Endodermal cell (in vitro differentiated cells): ENCODE results near the gene MVD. TPM values are rescaled to one million over a fixed set of nuclear protein-coding genes. Genes with fewer than 3 reads are reported as not detected.

Source experiments
- DNase-seq: peaks from one replicate; pipeline ENCODE4 v3.0.0-alpha.2; 2017
- H3K27ac ChIP-seq: 2 replicates; pipeline ENCODE4 v1.5.1; 2013; ENCODE audit warnings: mild to moderate bottlenecking, low read depth, low read length, moderate library complexity
- H3K27me3 ChIP-seq: 2 replicates; pipeline ENCODE4 v1.6.1; 2013; ENCODE audit warnings: mild to moderate bottlenecking, low read length, moderate library complexity; ENCODE audit not compliant: insufficient read depth, control insufficient read depth, poor library complexity, severe bottlenecking
- H3K36me3 ChIP-seq: 2 replicates; pipeline ENCODE4 v1.7.0; 2013; ENCODE audit warnings: mild to moderate bottlenecking, low read length, moderate library complexity; ENCODE audit not compliant: control insufficient read depth, insufficient read depth
- H3K4me1 ChIP-seq: one replicate; pipeline ENCODE4 v1.7.0; 2013; ENCODE audit warnings: low read length; ENCODE audit not compliant: control insufficient read depth, insufficient read depth
- H3K4me3 ChIP-seq: 2 replicates; pipeline ENCODE4 v1.5.1; 2013; ENCODE audit warnings: mild to moderate bottlenecking, low read length, moderate library complexity
- H3K9ac ChIP-seq: 2 replicates; pipeline ENCODE4 v1.6.1; 2013; ENCODE audit warnings: mild to moderate bottlenecking, low read length, moderate library complexity; ENCODE audit not compliant: poor library complexity, severe bottlenecking; ENCODE audit errors: extremely low read depth
- H3K9me3 ChIP-seq: 2 replicates; pipeline ENCODE4 v1.6.1; 2013; ENCODE audit warnings: mild to moderate bottlenecking, low read length, moderate library complexity; ENCODE audit not compliant: control insufficient read depth
- H3K27ac Mint-ChIP-seq: 2 replicates; pipeline ENCODE4 v1.8.0; 2020; ENCODE audit warnings: mixed read lengths
- H3K27me3 Mint-ChIP-seq: 2 replicates; pipeline ENCODE4 v1.8.0; 2021; ENCODE audit warnings: mild to moderate bottlenecking, mixed read lengths; ENCODE audit not compliant: insufficient read depth
- H3K36me3 Mint-ChIP-seq: 2 replicates; pipeline ENCODE4 v1.8.0; 2020; ENCODE audit warnings: low read depth, mixed read lengths
- H3K4me1 Mint-ChIP-seq: 2 replicates; pipeline ENCODE4 v1.8.0; 2020; ENCODE audit warnings: mixed read lengths
- H3K4me3 Mint-ChIP-seq: 2 replicates; pipeline ENCODE4 v1.8.0; 2020; ENCODE audit warnings: mild to moderate bottlenecking, moderate library complexity, mixed read lengths
- H3K9me3 Mint-ChIP-seq: 2 replicates; pipeline ENCODE4 v1.8.0; 2020; ENCODE audit warnings: mild to moderate bottlenecking, mixed read lengths
- WGBS, 2 experiments: methylation state at CpG; one replicate each; pipeline versions ENCODE4 v1.1.5 to v1.1.7; 2013; ENCODE audit warnings: missing lambda C conversion rate in 2 of 2, mixed read lengths in 1 of 2; ENCODE audit not compliant: insufficient coverage in 1 of 2, insufficient read length in 1 of 2; 5-methylcytosine and 5-hydroxymethylcytosine counted together
- total RNA-seq, 2 donors: library from RNA; stranded (reverse); fragmentation: NEBNext Ultra II Directional in 1 of 2; extraction: Animal tissue kit (Norgen Biotek cat#: 25700) in 1 of 2; gene quantifications; 2 replicates in 1 of 2; 3 replicates in 1 of 2; pipeline ENCODE4 v1.2.1, GENCODE V29; 2021
- TF ChIP-seq, protein P1 (sequence below): fragments of 200-600 bp; sonication (generic); conservative IDR thresholded peaks from 2 replicates; pipeline ENCODE4 v1.5.0; 2021; ENCODE audit warnings: antibody characterized with exemption, mild to moderate bottlenecking

MVD gene
- total RNA-seq, 2 donors from 2014 or later: 79.8 to 81.4 TPM

GRCh38 chr16:88618956-88619667 is 43.8 kb downstream of the MVD start:
- no peak for DNase-seq
- TF ChIP-seq, protein P1, sequence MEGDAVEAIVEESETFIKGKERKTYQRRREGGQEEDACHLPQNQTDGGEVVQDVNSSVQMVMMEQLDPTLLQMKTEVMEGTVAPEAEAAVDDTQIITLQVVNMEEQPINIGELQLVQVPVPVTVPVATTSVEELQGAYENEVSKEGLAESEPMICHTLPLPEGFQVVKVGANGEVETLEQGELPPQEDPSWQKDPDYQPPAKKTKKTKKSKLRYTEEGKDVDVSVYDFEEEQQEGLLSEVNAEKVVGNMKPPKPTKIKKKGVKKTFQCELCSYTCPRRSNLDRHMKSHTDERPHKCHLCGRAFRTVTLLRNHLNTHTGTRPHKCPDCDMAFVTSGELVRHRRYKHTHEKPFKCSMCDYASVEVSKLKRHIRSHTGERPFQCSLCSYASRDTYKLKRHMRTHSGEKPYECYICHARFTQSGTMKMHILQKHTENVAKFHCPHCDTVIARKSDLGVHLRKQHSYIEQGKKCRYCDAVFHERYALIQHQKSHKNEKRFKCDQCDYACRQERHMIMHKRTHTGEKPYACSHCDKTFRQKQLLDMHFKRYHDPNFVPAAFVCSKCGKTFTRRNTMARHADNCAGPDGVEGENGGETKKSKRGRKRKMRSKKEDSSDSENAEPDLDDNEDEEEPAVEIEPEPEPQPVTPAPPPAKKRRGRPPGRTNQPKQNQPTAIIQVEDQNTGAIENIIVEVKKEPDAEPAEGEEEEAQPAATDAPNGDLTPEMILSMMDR: no peak
- no peak overlapping the region for H3K9ac ChIP-seq
- no peak overlapping the region for H3K4me3 ChIP-seq
- H3K9me3 ChIP-seq: no peaks in the 10 kb centered on the region
- WGBS, 2 experiments: 97% methylated on average over 17 to 19 of the region's 19 CpGs
- H3K27ac ChIP-seq: no peak overlapping the region
- H3K27me3 ChIP-seq: no peaks in the 10 kb centered on the region
- H3K9me3 Mint-ChIP-seq: no peaks in the 10 kb centered on the region
- H3K36me3 ChIP-seq: peaks cover 52% of the 10 kb centered on the region
- no peaks in the 10 kb centered on the region for H3K27me3 Mint-ChIP-seq
- H3K27ac Mint-ChIP-seq: peak overlapping the region; percentile 85
- peaks cover 33% of the 10 kb centered on the region for H3K4me1 ChIP-seq
- H3K4me1 Mint-ChIP-seq: peaks cover 39% of the 10 kb centered on the region
- peaks cover 41% of the 10 kb centered on the region for H3K36me3 Mint-ChIP-seq
- no peak overlapping the region for H3K4me3 Mint-ChIP-seq

- Histone ChIP-seq H3K27ac (no peak overlapping the region), H3K9me3 (no peaks in the 10 kb centered on the region), H3K4me1 (peaks cover 33% of the 10 kb centered on the region), H3K4me3 (no peak overlapping the region), H3K36me3 (peaks cover 53% of the 10 kb centered on the region), H3K27me3 (no peaks in the 10 kb centered on the region), H3K9ac (no peak overlapping the region)
- no peaks in the 10 kb centered on the region for H3K9me3 Mint-ChIP-seq
- peak overlapping the region; percentile 85 for H3K27ac Mint-ChIP-seq
- TF ChIP-seq, protein P1: no peak
- no peaks in the 10 kb centered on the region for H3K27me3 Mint-ChIP-seq
- H3K4me3 Mint-ChIP-seq: no peak overlapping the region
- peaks cover 40% of the 10 kb centered on the region for H3K36me3 Mint-ChIP-seq
- peaks cover 39% of the 10 kb centered on the region for H3K4me1 Mint-ChIP-seq
- 79 to 92% methylated on average over 8 to 20 of the region's 20 CpGs for WGBS, 2 experiments
- DNase-seq: no peak
These were observed 44.5 kb downstream of the MVD start for GRCh38 chr16:88618182-88618955.

GRCh38 chr16:88617268-88618031 is 45.4 kb downstream of the MVD start:
- peaks cover 33% of the 10 kb centered on the region for H3K4me1 ChIP-seq
- TF ChIP-seq, protein P1: no peak
- H3K27ac Mint-ChIP-seq: peak overlapping the region; percentile 85
- H3K9me3 Mint-ChIP-seq: no peaks in the 10 kb centered on the region
- WGBS, 2 experiments: 74 to 82% methylated on average over 10 to 20 of the region's 20 CpGs
- H3K9me3 ChIP-seq: no peaks in the 10 kb centered on the region
- peaks cover 37% of the 10 kb centered on the region for H3K36me3 Mint-ChIP-seq
- H3K4me1 Mint-ChIP-seq: peaks cover 39% of the 10 kb centered on the region
- peak overlapping the region; percentile 41 for H3K27ac ChIP-seq
- H3K4me3 Mint-ChIP-seq: peak overlapping the region; percentile 0
- no peaks in the 10 kb centered on the region for H3K27me3 ChIP-seq
- no peak overlapping the region for H3K4me3 ChIP-seq
- peak overlapping the region; percentile 45 for H3K9ac ChIP-seq
- H3K36me3 ChIP-seq: peaks cover 51% of the 10 kb centered on the region
- H3K27me3 Mint-ChIP-seq: no peaks in the 10 kb centered on the region
- peak; percentile 71 for DNase-seq
